HCT116 (cell line): ENCODE data around the gene CFAP45. TPM values are rescaled to one million over a fixed set of nuclear protein-coding genes. Genes with fewer than 3 reads are reported as not detected.

Source experiments
- ATAC-seq: fragments of 200-7000 bp; cut with Tn5 transposase; 2 replicates; pipeline ENCODE4 v1.9.1; 2020; ENCODE audit warnings: mild to moderate bottlenecking, moderate library complexity
- BruUV-seq: library from RNA; stranded (reverse); fragments of 400-500 nt; replicated peaks from 2 replicates; lab custom pipeline; 2021; lab: Mats Ljungman, UMichigan
- CTCF ChIA-PET: fragments of 300-600 bp; sonication (Branson Sonifier 250); formaldehyde crosslinking; loops from one replicate; lab custom pipeline; 2021; ENCODE audit warnings: antibody characterized with exemption; lab: Charles Lee
- POLR2A ChIA-PET: fragments of 300-600, 350-600 bp; sonication (Branson Sonifier 250); formaldehyde crosslinking; loops from one replicate; lab custom pipeline; 2021; ENCODE audit warnings: antibody characterized with exemption; lab: Charles Lee
- RAD21 ChIA-PET, 2 experiments: fragments of 300-600 bp; sonication (Branson Sonifier 250); formaldehyde crosslinking; loops; one replicate each; lab custom pipeline; 2023; ENCODE audit warnings: low total read pairs in 2 of 2; ENCODE audit not compliant: uncharacterized antibody in 2 of 2, unreplicated experiment in 2 of 2, low non-redundant PET in 1 of 2; lab: Charles Lee
- DNase-seq: peaks from one replicate; pipeline ENCODE4 v3.0.0-alpha.2; 2010; ENCODE audit warnings: low read depth, low spot score
- H2AFZ ChIP-seq: fragments of 200-600 bp; shearing (Covaris generic), sonication (generic); 2 replicates; pipeline ENCODE4 v1.6.1; 2017; ENCODE audit warnings: low read depth, mixed run types, mixed read lengths, antibody characterized with exemption, low read length; ENCODE audit not compliant: poor library complexity, severe bottlenecking
- H3K27ac ChIP-seq: 2 replicates; pipeline ENCODE4 v1.5.1; 2012; ENCODE audit warnings: low read depth, low read length
- H3K27me3 ChIP-seq: fragments of 200-600 bp; sonication (generic); 2 replicates; pipeline ENCODE4 v1.6.1; 2016; ENCODE audit warnings: mixed run types, low read length, mixed read lengths; ENCODE audit not compliant: insufficient read depth
- H3K36me3 ChIP-seq, 2 experiments: fragments of 200-500 bp in 1 of 2; fragments of 200-600 bp in 1 of 2; sonication (Bioruptor generic) in 1 of 2; sonication (generic) in 1 of 2; 2 replicates each; pipeline versions ENCODE4 v1.5.1 to v1.6.1; 2014 to 2016; ENCODE audit warnings: low read length in 2 of 2, inconsistent platforms in 1 of 2, mixed read lengths in 1 of 2, mixed run types in 1 of 2; ENCODE audit not compliant: insufficient read depth in 2 of 2, control insufficient read depth in 1 of 2
- H3K4me1 ChIP-seq, 2 experiments: fragments of 200-600 bp in 1 of 2; sonication (generic) in 1 of 2; 2 replicates each; pipeline versions ENCODE4 v1.5.1 to v1.6.1; 2012 to 2017; ENCODE audit warnings: low read length in 2 of 2, inconsistent platforms in 1 of 2, mild to moderate bottlenecking in 1 of 2, mixed read lengths in 1 of 2, mixed run types in 1 of 2, moderate library complexity in 1 of 2; ENCODE audit not compliant: insufficient read depth in 2 of 2, control insufficient read depth in 1 of 2
- H3K4me2 ChIP-seq: fragments of 200-600 bp; sonication (generic); 2 replicates; pipeline ENCODE4 v1.6.1; 2017; ENCODE audit warnings: mixed run types, low read length, mixed read lengths
- H3K4me3 ChIP-seq, 2 experiments: fragments of 200-600 bp in 1 of 2; sonication (generic) in 1 of 2; replicated peaks in 1 of 2; 2 replicates each; pipeline ENCODE4 v1.5.1; 2011 to 2016; ENCODE audit warnings: low read length in 2 of 2, control low read depth in 1 of 2, low read depth in 1 of 2, mild to moderate bottlenecking in 1 of 2, mixed read lengths in 1 of 2, mixed run types in 1 of 2
- H3K79me2 ChIP-seq: fragments of 200-600 bp; sonication (generic); 2 replicates; pipeline ENCODE4 v1.6.1; 2017; ENCODE audit warnings: mild to moderate bottlenecking, mixed run types, low read length, moderate library complexity, mixed read lengths; ENCODE audit not compliant: insufficient read depth
- H3K9ac ChIP-seq: fragments of 200-600 bp; sonication (generic); 2 replicates; pipeline ENCODE4 v1.6.1; 2016; ENCODE audit warnings: low read length, mixed read lengths
- H3K9me2 ChIP-seq: fragments of 200-600 bp; sonication (generic), shearing (Covaris generic); 2 replicates; pipeline ENCODE4 v1.6.1; 2017; ENCODE audit warnings: mixed run types, mild to moderate bottlenecking, moderate library complexity; ENCODE audit not compliant: insufficient read depth
- H3K9me3 ChIP-seq, 2 experiments: fragments of 200-500 bp in 1 of 2; fragments of 200-600 bp in 1 of 2; sonication (Bioruptor generic) in 1 of 2; sonication (generic) in 1 of 2; 2 replicates each; pipeline ENCODE4 v1.6.1; 2014 to 2017; ENCODE audit warnings: low read length in 2 of 2, mixed read lengths in 2 of 2, inconsistent platforms in 1 of 2, low read depth in 1 of 2, mild to moderate bottlenecking in 1 of 2, mixed run types in 1 of 2, moderate library complexity in 1 of 2; ENCODE audit not compliant: control insufficient read depth in 1 of 2, insufficient read depth in 1 of 2
- H4K20me1 ChIP-seq: fragments of 200-600 bp; sonication (generic), shearing (Covaris generic); 2 replicates; pipeline ENCODE4 v1.6.1; 2017; ENCODE audit warnings: mixed run types, mild to moderate bottlenecking, moderate library complexity; ENCODE audit not compliant: insufficient read depth
- CBX3 ChIP-seq: IDR thresholded peaks from 2 replicates; pipeline ENCODE4 v1.6.1; 2012; ENCODE audit warnings: low read depth
- CEBPB ChIP-seq: IDR thresholded peaks from 2 replicates; pipeline ENCODE4 v1.6.1; 2012; ENCODE audit warnings: low read depth
- EGR1 ChIP-seq: IDR thresholded peaks from 2 replicates; pipeline ENCODE4 v1.6.1; 2012; ENCODE audit warnings: low read depth
- ELF1 ChIP-seq: IDR thresholded peaks from 2 replicates; pipeline ENCODE4 v1.6.1; 2012; ENCODE audit warnings: low read depth, borderline replicate concordance
- EZH2 ChIP-seq: fragments of 200-600 bp; sonication (generic); IDR thresholded peaks from 2 replicates; pipeline ENCODE4 v1.6.1; 2017; ENCODE audit warnings: antibody characterized with exemption, mixed run types
- EZH2phosphoT487 ChIP-seq: fragments of 200-600 bp; IDR thresholded peaks from 2 replicates; pipeline ENCODE4 v1.6.1; 2018; ENCODE audit warnings: antibody characterized with exemption, borderline replicate concordance
- FOSL1 ChIP-seq: IDR thresholded peaks from 2 replicates; pipeline ENCODE4 v1.6.1; 2012; ENCODE audit warnings: low read depth
- JUND ChIP-seq: IDR thresholded peaks from 2 replicates; pipeline ENCODE4 v1.6.1; 2012
- POLR2A ChIP-seq: IDR thresholded peaks from 2 replicates; pipeline ENCODE4 v1.7.0; 2011; ENCODE audit warnings: borderline replicate concordance; ENCODE audit not compliant: insufficient read depth, insufficient read length; ENCODE audit errors: extremely low read depth
- POLR2AphosphoS5 ChIP-seq: IDR thresholded peaks from 2 replicates; pipeline ENCODE4 v1.6.1; 2011; ENCODE audit warnings: mild to moderate bottlenecking, low read depth, low read length, moderate library complexity
- RAD21 ChIP-seq: IDR thresholded peaks from 2 replicates; pipeline ENCODE4 v1.6.1; 2012; ENCODE audit warnings: low read depth, mild to moderate bottlenecking
- SIN3A ChIP-seq: IDR thresholded peaks from 2 replicates; pipeline ENCODE4 v1.6.1; 2012; ENCODE audit warnings: low read depth
- SP1 ChIP-seq: IDR thresholded peaks from 2 replicates; pipeline ENCODE4 v1.6.1; 2012; ENCODE audit warnings: low read depth
- TCF7L2 ChIP-seq: IDR thresholded peaks from 2 replicates; pipeline ENCODE4 v1.7.0; 2011; ENCODE audit warnings: borderline replicate concordance, inconsistent platforms; ENCODE audit not compliant: insufficient read depth, insufficient read length; ENCODE audit errors: extremely low read depth
- YY1 ChIP-seq: IDR thresholded peaks from 2 replicates; pipeline ENCODE4 v1.6.1; 2011; ENCODE audit warnings: low read length, low read depth, moderate library complexity, mild to moderate bottlenecking; ENCODE audit not compliant: insufficient replicate concordance; ENCODE audit errors: extremely low read depth
- ZBTB33 ChIP-seq: IDR thresholded peaks from 2 replicates; pipeline ENCODE4 v1.6.1; 2011; ENCODE audit warnings: mild to moderate bottlenecking, low read length, moderate library complexity; ENCODE audit not compliant: insufficient replicate concordance; ENCODE audit errors: extremely low read depth
- ZFX ChIP-seq: fragments of 450-650 bp; IDR thresholded peaks from 2 replicates; pipeline ENCODE4 v1.6.1; 2017
- ZNF274 ChIP-seq: fragments of 200-500 bp; sonication (Bioruptor generic); IDR thresholded peaks from 2 replicates; pipeline ENCODE4 v1.6.1; 2014; ENCODE audit warnings: mild to moderate bottlenecking, low read depth, low read length, inconsistent platforms
- intact Hi-C: fragments of 100-400 bp; cut with micrococcal nuclease; formaldehyde crosslinking; loops from 2 replicates; pipeline ENCODE4 v1.10.0; 2022
- total RNA-seq: library from RNA; stranded (reverse); gene quantifications from one replicate; pipeline ENCODE4 v1.2.1, GENCODE V29; 2021; ENCODE audit not compliant: unreplicated experiment
- TF ChIP-seq, protein P1 (sequence below): IDR thresholded peaks from 2 replicates; pipeline ENCODE4 v1.6.1; 2012
- TF ChIP-seq, protein P2 (sequence below): IDR thresholded peaks from 2 replicates; pipeline ENCODE4 v1.6.1; 2012; ENCODE audit warnings: low read depth

Gene CFAP45
- total RNA-seq, 1 experiment from 2014 or later: 0.59 TPM

DNA sequence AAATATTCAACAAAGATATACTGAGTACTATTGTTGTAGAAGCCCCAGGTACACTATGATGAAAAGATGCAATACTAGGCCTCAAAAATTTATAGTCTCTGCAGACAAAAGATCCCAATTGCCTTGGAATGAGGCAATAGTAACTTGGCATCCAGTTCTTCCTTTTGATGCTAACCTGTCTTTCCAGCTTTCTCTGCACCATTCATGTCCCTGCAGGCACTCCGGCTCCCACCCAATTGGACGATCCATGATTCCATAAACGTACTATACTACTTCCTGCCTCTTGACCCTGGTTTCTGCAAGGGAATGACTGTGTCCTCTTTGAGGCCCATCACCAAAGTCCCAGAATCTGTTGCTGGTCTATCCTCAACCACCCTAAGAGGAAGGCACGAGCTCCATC is 33.4 kb upstream of the CFAP45 start:
- H3K27ac ChIP-seq: no peak overlapping the region
- RAD21 ChIA-PET: interaction anchor here in 1 of 2 experiments (1.2 to 1.4 kb wide), 2 partner anchors 73 to 74 kb away, joined by 3 to 4 read pairs; no protein-coding TSS in a partner anchor

More for the DNA sequence above, 33.4 kb upstream of the CFAP45 start:
- DNase-seq (no peak), ATAC-seq (no peak)
- intact Hi-C loops: no loop called here
- H3K9me2 ChIP-seq: no peaks in the 10 kb centered on the region
- H3K4me2 ChIP-seq: no peak overlapping the region
- BruUV-seq: no TSS peak
- peaks cover 3 to 15% of the 10 kb centered on the region in 2 experiments for H3K4me1 ChIP-seq
- H3K79me2 ChIP-seq: no peaks in the 10 kb centered on the region
- H4K20me1 ChIP-seq: no peaks in the 10 kb centered on the region
- ChIA-PET POLR2A (no interaction called here), CTCF (interaction anchor here (10.1 kb wide), 1 partner anchor 73 kb away, joined by 170 read pairs; no protein-coding TSS in a partner anchor)
- H2AFZ ChIP-seq: no peak overlapping the region
- no peak for TF ChIP-seq EZH2
- TF ChIP-seq, protein P1, sequence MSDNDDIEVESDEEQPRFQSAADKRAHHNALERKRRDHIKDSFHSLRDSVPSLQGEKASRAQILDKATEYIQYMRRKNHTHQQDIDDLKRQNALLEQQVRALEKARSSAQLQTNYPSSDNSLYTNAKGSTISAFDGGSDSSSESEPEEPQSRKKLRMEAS: no peak
- no peak for TF ChIP-seq ZBTB33
- TF ChIP-seq SIN3A: no peak
- no peak for TF ChIP-seq EZH2phosphoT487
- no peak for TF ChIP-seq ZFX
- TF ChIP-seq SP1: no peak
- no peak for TF ChIP-seq JUND
- no peak for TF ChIP-seq EGR1
- TF ChIP-seq CBX3: no peak
- no peak for TF ChIP-seq RAD21
- no peak for TF ChIP-seq YY1
- no peak for TF ChIP-seq ZNF274
- TF ChIP-seq ELF1: no peak
- TF ChIP-seq FOSL1: no peak
- TF ChIP-seq POLR2AphosphoS5: no peak
- no peak for TF ChIP-seq TCF7L2
- TF ChIP-seq, protein P2, sequence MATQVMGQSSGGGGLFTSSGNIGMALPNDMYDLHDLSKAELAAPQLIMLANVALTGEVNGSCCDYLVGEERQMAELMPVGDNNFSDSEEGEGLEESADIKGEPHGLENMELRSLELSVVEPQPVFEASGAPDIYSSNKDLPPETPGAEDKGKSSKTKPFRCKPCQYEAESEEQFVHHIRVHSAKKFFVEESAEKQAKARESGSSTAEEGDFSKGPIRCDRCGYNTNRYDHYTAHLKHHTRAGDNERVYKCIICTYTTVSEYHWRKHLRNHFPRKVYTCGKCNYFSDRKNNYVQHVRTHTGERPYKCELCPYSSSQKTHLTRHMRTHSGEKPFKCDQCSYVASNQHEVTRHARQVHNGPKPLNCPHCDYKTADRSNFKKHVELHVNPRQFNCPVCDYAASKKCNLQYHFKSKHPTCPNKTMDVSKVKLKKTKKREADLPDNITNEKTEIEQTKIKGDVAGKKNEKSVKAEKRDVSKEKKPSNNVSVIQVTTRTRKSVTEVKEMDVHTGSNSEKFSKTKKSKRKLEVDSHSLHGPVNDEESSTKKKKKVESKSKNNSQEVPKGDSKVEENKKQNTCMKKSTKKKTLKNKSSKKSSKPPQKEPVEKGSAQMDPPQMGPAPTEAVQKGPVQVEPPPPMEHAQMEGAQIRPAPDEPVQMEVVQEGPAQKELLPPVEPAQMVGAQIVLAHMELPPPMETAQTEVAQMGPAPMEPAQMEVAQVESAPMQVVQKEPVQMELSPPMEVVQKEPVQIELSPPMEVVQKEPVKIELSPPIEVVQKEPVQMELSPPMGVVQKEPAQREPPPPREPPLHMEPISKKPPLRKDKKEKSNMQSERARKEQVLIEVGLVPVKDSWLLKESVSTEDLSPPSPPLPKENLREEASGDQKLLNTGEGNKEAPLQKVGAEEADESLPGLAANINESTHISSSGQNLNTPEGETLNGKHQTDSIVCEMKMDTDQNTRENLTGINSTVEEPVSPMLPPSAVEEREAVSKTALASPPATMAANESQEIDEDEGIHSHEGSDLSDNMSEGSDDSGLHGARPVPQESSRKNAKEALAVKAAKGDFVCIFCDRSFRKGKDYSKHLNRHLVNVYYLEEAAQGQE: no peak
- TF ChIP-seq CEBPB: no peak
- no peak for TF ChIP-seq POLR2A
- H3K9ac ChIP-seq: no peak overlapping the region
- H3K9me3 ChIP-seq: no peaks in the 10 kb centered on the region
- no peak overlapping the region for H3K4me3 ChIP-seq
- H3K27me3 ChIP-seq: no peaks in the 10 kb centered on the region
- peaks cover 0 to 2% of the 10 kb centered on the region in 2 experiments; a peak in 1 of 4 replicates for H3K36me3 ChIP-seq
